Measurements from ENCODE around the gene GNAT2.

Gene GNAT2

GRCh38 chr1:109564194-109564878 is 55.1 kb downstream of the GNAT2 start:
- ChIA-PET CTCF (interaction anchor here (0.7 to 1.7 kb wide), 8 partner anchors 12 to 76 kb away, joined by 3 to 7 read pairs (median 3); no protein-coding TSS in a partner anchor), POLR2A (no interaction called here)
- no peak for DNase-seq (ENCODE audit: low read depth, low spot score)

DNA sequence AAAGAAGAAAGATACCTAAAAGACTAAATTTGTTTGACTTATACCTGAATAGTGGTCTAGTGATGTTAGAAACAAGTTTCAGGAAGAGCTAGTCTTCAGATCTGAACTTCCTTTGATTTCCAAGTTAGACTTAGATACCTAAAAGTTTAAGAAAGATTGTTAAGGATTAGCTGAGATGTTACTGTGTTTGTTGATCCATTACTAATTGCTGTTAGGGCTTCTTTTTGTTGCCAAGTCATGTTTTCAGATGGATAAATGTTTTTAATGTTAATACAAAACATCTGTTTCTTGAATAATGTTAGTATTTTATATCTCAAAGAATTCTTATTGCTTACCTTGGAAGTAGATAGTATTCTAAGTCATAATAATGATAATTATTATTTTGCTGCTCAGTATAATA is 59.4 kb downstream of the GNAT2 start:
- H3K4me3 ChIP-seq (ENCODE audit: low read depth, low read length): no peak overlapping the region
- ChIA-PET CTCF (interaction anchor here (0.7 to 3.0 kb wide), 10 partner anchors 10 to 424 kb away, joined by 3 to 8 read pairs (median 4); partner anchors contain the start of genes AHCYL1 and GNAI3), POLR2A (interaction anchor here (1.2 kb wide), 1 partner anchor 12 kb away, joined by 6 read pairs; the partner anchor contains the start of gene GNAI3)
- TF ChIP-seq, protein P1, sequence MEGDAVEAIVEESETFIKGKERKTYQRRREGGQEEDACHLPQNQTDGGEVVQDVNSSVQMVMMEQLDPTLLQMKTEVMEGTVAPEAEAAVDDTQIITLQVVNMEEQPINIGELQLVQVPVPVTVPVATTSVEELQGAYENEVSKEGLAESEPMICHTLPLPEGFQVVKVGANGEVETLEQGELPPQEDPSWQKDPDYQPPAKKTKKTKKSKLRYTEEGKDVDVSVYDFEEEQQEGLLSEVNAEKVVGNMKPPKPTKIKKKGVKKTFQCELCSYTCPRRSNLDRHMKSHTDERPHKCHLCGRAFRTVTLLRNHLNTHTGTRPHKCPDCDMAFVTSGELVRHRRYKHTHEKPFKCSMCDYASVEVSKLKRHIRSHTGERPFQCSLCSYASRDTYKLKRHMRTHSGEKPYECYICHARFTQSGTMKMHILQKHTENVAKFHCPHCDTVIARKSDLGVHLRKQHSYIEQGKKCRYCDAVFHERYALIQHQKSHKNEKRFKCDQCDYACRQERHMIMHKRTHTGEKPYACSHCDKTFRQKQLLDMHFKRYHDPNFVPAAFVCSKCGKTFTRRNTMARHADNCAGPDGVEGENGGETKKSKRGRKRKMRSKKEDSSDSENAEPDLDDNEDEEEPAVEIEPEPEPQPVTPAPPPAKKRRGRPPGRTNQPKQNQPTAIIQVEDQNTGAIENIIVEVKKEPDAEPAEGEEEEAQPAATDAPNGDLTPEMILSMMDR (IDR thresholded peaks at IDR 0.05; ENCODE audit: insufficient read depth, low read length, missing control alignments): no peak
- DNase-seq (ENCODE audit: low read depth, low spot score): no peak

More at GRCh38 chr1:109564194-109564878, 55.1 kb downstream of the GNAT2 start:
- H3K4me3 ChIP-seq (ENCODE audit: low read depth, low read length): no peak overlapping the region
- TF ChIP-seq, protein P1 (IDR thresholded peaks at IDR 0.05; ENCODE audit: insufficient read depth, low read length, missing control alignments): no peak

- POLR2A ChIA-PET: no interaction called here
- no peak for DNase-seq (ENCODE audit: low read depth, low spot score)
- H3K4me3 ChIP-seq (ENCODE audit: low read depth, low read length): no peak overlapping the region
- CTCF ChIA-PET: interaction anchor here (2.2 kb wide), 1 partner anchor 12 kb away, joined by 6 read pairs; no protein-coding TSS in a partner anchor
- TF ChIP-seq, protein P1 (IDR thresholded peaks at IDR 0.05; ENCODE audit: insufficient read depth, low read length, missing control alignments): no peak
These were observed 61.9 kb downstream of the GNAT2 start for GRCh38 chr1:109557520-109557919.

GRCh38 chr1:109556563-109556962 is 62.9 kb downstream of the GNAT2 start:
- POLR2A ChIA-PET: interaction anchor here (0.7 kb wide), 1 partner anchor 14 kb away, joined by 5 read pairs; no protein-coding TSS in a partner anchor
- DNase-seq (ENCODE audit: low read depth, low spot score): no peak
- no peak overlapping the region for H3K4me3 ChIP-seq (ENCODE audit: low read depth, low read length)
- CTCF ChIA-PET: interaction anchor here (1.5 kb wide), 1 partner anchor 83 kb away, joined by 3 read pairs; no protein-coding TSS in a partner anchor
- TF ChIP-seq, protein P1 (IDR thresholded peaks at IDR 0.05; ENCODE audit: insufficient read depth, low read length, missing control alignments): no peak

Measured in AG04449 (cell line).